Activated naive CD4-positive, alpha-beta T cell treated with anti-CD3 and anti-CD28 coated beads, Interleukin-2, amount 50 U/mL, for 16 hours (primary cell): ENCODE data around the gene CMIP.

Source experiments
- DNase-seq: peaks from one replicate; pipeline ENCODE4 v3.0.0-alpha.2; 2020

The CMIP gene

DNA sequence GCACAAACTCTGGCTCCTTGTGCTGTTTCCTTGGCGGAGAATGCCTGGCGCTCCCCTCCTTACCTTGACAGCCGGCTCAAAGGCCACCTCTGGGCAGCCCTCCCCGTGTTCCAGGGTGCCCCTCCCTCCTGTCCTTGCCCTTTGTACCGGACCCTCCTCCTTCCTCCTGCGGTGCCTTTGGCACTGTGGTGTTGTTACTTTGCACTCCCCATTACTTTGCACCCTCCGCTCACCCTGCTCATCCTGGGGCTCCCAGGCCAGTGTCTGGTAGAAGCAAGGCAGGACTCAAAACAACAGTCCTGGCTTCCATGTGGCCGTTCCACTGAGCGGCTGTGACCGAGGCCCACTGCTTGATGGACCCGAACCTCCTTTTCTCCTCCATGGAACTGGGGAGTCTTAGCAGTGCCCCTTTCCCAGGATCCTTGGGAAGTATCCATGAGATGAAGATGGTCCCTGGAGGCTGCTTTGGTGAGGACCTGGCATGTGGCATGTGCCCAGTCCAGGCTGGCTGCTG, 147.8 kb downstream of the CMIP start:
- DNase-seq = no peak

DNA sequence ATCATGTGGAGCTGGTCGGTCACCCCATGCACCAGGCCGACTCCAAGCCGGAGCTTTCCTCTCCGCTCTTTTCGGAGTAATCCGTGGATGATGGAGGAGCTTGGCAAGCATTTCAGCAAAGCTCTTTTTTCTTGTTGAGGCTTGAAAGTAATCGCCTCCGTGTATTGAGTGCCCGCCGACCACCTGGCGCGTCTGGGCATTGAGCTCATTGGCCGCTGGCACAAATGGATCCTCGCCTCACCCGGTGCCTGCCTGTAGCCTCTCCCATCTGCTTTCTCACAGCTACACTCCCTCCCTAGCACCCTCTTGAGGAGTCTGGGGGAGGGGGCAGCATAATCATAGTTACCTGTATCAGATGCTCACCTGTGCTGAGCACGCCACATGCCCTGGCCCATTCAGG, 148.9 kb downstream of the CMIP start:
- DNase-seq = no peak

DNA sequence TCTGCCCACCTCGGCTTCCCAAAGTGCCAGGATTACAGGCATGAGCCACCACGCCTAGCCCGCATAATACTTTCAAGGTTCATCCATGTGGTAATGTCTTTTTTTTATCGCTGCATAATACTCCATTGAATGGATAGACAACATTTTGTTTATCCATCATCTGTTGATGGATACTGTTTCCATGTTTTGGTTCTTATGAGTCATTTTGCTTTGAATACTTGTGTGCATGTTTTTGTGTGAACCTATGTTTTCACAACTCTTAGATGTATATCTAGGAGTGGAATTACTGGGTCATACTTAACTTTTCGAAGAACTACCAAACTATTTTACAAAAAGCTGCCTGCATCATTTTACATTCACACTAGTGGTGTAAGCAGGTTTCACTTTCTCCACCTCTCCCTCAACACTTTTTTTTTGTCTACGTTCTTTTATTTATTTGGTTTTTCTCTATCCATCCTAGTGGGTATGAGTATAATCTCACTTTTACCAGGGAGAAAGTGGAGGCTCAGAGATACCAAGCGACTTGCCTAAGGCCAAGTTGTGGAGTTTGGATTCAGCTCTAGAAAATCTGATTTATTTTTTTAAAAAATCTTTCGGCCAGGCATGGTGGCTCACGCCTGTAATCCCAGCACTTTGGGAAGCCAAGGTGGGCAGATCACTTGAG, 151.2 kb downstream of the CMIP start:
- DNase-seq = no peak

DNA sequence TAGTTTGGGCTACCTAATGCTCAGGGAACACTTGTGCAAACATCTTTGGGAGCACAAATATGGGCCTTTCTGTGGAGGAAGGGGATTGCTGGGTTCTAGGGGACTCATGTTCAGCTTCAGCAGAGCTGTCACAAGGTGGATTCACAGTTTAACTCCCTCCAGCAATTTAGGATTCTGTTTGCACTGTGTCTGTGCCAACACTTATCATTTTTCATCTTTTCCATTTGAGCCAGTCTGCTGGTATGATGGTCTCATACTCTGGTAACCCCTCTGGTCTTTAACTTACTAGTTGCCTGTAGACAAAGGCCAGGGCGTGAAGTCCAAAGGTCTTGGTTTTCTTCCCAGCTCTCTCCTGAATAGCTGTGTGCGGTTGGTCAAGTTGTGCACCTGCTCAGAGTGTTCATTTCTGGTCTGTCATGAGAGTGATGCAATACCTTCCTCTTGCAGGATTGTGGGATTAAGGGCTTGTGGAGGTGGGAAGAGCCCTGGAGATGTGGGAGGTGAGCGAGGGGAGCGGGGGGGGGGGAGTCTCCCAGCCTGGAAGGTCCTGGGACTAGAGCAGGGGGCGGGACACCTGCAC, 152.6 kb downstream of the CMIP start:
- no peak for DNase-seq

DNA sequence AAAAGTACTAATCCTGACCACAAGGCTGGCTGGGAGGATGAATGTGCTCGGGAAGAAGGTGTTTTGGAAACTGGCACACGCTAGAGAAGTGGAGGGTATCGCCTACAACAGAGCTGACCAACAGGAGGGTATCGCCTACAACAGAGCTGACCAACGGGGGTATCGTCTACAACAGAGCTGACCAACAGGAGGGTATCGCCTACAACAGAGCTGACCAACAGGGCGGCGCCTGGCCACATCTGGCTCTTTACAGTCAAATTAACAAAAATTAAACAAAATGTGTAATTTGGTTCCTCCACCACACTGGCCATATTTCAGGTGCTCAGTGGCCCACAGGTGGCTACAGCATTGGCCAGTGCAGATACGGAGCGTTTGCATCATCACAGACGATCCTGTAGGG, 153.5 kb downstream of the CMIP start:
- no peak for DNase-seq

DNA sequence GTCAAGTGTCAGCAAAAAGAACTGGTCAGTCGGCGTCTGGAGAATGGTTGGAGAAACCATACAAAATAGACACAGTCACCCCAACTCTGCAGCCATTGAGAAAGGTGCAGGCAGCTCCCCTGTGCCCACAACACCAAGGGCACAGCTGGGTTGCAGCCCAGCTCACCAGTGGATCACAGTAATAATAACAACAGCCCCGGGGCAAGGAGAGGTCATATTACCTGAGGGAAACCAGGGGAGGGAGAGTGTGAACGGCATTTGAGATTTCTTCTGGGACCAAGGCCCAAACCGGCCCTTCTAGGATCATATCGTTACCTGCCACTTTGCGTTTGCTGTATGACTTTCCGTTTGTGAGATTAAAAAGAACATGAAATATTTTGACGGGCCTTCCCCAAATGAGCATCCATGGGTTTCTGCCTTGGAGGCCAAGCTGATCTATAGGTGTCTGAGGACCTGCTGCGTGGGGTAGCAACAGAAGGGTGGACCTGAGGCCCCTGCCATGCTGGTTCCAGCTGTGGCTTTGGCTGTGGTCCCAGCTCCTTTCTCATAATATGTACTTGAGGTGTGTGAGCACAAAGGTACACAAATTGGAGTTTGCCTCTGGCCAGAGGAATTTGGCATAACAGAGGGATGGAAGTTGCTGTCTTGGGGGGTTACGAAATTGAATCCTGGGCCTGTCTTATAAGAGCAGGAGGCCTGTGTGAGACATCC, 154.6 kb downstream of the CMIP start:
- DNase-seq = no peak

DNA sequence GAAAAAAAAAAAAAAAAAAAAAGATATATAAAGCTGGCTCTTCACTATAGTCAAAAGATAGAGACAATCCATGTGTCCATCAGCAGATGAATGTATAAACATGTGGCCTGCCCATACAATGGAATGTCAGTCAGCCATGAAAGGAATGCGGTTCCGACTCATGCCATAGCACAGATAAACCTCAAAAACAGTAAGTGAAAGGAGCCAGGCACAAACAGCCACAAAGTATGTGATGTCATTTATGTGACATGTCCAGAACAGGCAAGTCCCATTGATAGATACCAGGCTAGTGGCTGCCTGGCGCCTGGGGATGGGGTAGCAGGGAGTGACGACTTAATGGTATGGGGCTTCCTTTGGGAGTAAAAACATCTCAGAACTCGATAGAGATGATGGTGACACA, 155.7 kb downstream of the CMIP start:
- DNase-seq = no peak

DNA sequence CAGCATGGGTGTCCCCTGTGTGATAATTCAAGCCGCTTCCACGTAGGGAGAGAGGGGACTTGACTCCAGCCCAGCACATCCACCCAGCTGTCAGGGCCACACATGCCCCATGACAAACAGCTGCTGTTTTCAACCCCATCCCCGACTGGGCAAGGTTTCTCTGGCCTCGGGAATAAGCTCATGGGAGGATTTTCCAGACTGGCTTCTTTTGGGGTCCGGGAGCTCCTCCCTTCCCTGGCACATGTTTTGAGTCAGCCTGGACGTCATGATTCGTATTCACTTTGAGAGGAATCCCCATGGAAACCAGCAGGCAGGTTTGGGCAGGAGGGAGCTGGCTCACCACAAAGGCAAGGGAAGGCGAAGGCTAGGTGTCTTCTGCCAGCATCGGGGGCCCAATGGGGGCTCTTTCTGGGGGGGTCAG, 156.4 kb downstream of the CMIP start:
- no peak for DNase-seq

DNA sequence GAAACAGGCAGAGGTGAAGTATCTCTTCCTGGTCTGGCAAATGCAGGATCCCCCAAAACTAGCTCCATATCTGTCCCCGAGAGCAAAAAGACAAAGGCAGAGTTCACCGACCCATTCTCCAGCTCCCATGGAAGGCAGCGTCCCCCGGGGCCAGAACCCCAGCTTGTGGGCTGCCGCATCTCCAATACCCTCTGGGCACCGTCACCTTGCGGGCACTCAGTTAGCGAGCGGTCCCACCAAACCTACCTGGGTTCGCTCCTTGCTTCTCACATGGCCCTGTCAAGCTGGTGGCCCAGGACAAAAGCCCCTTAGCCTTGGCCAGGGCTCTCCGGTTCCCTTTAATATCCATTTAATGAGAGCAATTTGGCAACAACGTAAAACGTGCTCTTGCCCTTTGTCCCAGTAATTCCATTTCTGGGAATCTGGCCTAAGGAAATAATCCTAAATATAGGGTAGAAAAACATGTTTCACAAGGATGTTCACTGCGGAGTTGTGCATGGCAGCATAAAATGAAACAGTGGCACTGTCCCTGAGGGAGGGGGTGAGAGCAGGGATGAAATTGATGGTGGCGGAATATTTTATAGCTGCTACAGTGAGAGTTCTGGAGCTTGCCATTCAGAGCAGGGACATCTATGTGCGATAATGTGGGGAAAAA, 157.1 kb downstream of the CMIP start:
- no peak for DNase-seq

DNA sequence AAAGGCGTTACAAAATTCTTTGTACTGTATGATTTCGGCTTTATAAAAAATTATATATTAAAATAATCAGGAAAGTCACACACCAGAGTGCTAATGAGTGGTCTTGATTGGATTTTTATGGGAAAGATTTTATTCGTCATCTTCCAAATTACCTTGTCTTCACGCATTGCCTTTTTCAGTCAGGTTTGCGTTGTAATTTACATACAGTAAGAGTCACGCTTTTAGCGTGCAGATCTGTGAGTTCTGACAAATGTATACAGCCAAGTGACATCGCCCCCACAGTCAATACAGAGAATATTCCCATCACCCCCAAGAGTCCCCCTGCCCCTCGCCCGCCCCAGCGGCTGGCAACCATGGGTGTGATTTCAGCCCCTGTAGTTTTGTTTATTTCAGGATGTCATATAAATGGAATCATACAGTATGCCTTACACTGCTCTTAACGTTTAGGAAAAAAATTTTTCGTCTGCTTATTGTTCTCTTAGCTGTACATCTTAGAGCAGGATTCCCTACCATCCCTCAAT, 157.7 kb downstream of the CMIP start:
- no peak for DNase-seq

DNA sequence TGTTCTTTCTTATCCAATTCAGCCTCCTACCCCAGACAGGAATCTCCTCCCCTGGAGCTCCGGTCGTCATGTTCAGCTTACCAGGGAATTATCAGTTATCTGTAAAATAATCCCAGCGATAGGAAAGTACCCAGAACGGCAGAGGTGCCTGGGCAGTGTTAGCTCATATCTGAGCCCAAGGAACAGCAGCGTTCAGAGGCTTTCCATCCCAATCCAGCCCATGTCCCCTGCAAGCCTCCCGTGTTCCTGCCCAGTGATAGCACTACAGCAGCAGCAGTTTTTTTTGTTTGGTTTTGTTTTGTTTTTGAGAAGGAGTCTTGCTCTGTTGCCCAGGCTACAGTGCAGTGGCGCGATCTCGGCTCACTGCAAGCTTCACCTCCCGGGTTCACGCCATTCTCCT, 158.2 kb downstream of the CMIP start:
- DNase-seq = no peak

DNA sequence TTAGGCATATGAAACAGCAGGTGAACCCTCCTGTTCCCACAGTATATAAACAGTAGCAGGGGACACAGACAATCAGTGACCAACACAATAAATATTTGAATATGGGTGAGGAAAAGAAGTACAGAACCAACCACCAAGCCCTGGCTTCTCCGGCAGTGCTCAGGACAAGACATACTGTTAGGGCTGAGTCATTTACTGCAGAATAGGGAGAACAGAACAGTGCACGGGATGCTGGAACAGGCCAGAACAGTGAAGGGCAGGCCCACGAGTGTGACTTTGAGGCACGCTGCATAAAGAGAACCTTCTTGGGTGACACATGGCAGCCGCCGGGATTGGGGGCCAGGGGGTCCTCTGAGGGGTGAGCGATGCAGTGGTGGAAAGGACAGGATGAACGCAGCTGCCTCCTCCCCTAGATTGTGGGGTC, 160.4 kb downstream of the CMIP start:
- DNase-seq = no peak

DNA sequence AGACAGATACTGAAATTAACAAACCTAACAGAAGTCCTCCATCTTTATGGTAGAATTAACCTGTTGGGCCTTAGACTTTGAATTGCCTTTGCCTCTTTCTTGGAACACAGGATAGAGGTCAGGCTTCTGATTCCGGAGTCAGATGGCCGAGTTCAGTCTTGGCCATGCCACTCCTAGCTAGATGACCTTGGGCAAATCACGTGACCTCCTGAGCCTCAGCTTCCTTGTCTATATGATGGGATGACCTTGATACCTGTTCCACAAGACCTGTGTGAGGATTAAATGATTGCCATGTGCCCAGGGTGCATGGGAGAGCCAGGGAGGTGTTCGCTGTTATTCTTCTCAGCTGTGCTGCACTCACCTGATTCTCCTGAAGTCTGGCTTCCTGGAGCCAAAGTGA, 161.4 kb downstream of the CMIP start:
- no peak for DNase-seq

DNA sequence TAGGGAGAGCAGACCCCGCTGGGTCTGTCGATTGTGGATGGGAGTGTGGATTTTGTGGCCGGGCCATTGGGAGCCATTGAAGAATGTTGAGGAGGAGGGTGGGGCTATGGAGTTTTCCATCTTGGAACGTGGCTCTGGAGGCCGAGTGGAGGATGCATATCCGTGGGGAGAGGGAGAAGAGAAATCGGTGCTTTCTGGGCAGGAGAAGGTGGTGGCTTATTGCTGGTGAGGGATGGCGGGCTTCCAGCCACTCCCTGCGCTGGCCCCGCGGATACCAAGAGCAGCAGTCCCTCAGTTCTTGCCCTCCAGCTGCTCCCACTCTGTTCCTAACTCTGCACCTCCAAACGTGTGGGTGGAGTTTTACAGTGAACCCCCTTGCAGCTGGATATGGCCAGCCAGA, 162.4 kb downstream of the CMIP start:
- no peak for DNase-seq

DNA sequence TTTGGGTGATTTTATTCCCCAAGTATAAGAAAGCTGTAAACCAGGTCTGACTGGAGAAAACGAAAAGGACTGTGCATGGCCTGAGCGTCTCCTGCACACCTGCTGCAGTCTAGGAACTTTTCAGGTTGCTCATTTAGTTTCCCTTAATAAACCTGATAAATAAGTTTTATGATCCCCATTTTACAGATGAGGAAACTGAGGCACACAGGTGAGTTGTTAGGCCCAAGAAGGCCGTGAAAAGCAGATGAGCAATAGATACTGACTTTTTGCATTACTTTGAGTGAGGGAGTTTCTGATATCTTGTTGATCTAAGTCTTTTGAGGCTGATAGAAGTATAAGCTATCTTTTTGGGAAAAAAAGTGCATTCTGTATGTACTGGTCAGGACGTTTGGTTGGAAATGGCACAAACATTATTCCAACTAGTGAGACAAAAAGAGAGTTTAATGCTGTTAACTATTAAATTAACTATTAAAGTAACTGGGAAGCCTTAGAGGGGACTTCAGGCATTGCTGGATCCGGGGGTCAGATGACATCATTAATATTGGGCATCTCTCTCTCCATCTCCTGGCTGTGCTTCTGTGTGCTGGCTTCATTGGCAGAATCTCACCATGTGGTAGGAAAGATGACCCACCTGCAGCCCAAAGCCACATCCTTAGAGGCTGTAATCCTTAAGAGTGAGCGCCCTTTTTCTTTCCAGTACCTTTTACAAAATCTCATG, 163.4 kb downstream of the CMIP start:
- no peak for DNase-seq

DNA sequence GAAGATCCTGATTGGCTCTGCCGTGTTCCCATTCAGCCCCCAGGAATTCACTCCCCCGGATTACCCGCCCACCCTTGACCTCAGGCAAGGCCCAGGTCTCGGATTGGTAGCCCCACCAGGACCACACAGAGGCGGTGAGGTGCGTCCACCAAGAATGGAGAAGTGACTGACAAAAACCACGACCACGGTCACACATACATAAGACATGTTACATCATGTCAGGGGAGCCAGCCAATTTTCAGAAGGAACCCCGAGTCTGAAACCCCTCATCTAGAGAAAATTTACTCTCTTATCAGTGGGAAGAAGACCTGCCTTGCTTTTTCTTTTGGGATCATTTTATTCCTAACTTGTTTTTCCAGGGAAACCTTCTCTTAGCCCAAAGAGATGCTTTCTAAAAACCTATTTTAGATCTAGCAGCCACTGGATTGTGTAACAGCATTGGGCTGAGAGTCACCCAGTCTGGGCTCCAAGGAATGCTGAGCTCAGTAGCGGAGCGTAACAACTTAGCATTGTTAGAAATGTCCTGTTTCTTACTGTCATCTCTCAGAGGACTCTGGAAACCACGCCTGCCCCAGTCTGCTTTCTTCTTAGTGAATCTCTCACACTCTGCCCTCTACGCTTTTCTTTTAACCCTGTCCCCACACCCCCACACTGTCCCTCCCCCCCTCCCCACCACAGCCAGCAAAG, 164.1 kb downstream of the CMIP start:
- no peak for DNase-seq

DNA sequence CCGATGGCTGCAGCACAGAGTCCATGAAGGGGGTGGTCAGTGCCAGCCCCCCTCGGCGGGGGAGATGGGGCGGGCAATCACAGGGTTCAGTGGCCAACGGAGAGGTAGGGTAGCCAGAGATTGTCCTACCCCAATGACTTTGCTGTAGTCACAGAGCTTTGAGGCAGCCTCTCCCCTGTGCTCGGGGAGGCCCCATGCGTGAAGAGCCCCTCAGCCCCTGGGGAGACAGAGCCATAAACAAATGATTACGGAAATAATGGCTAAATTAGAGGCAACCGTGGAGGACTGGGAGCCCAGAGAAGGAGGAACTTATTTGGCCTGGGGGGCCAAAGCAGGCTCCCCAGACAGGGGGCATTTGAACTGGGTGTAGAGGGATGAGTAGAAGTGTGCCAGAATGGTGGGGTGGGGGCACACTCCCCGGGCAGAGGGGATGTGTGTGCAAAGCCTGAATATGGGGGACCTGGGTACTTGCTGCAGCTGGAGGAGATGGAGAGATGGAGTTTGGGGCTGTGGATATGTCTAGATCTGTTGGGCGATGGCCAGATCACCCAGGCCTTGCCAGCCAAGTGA, 164.8 kb downstream of the CMIP start:
- no peak for DNase-seq

DNA sequence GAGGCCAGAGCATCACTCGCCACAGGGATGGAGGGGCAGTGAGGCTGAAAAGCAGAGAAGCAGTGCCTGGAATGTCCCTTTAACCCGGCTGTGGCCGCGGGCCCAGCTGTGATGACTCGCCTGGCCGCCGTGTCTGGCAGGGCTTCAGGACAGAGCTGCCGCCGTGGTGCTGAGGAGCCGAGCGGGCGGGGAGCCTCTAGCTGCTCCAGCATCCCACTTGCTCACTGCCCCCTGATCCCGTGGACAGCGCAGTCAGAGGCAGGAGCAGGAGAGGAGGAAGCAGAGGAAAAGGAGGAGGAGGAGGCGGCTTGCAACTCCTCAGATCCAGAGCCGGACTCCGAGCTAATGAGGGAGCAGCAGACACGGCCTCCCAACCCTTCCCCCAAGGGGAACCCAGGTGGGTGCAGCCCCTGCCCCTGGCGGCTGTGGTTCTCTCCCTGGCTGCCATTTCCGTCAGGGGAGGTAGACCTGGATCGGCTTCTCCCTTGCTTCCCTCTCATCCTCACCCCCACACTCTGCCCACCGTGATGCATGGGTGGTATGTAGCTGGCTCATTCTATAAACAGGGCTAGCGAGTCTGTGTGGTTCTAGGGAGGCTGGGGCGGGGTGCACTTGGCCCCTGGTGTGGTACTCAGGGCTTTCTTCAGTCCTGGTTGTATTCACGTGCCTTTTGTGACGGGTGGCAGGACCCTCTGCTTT, 165.7 kb downstream of the CMIP start:
- DNase-seq = no peak

DNA sequence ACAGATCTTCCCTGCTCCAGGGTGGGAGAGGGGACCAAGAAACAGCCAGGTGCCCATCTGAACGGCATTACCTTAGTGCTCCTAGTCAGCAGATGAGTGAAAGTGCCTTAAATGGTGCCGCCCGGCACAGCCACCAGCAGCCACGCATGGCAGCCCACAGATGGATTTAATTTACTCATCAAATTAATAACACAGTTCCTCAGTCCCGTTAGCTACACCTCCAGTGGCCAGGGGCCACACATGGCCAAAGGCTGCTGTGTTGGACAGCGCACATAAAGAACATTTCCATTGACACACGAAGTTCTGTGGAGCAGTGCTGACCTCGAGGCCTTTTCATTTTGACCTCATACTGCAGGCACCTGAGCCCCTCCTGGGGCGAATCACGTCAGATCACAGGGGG, 166.3 kb downstream of the CMIP start:
- DNase-seq = no peak

DNA sequence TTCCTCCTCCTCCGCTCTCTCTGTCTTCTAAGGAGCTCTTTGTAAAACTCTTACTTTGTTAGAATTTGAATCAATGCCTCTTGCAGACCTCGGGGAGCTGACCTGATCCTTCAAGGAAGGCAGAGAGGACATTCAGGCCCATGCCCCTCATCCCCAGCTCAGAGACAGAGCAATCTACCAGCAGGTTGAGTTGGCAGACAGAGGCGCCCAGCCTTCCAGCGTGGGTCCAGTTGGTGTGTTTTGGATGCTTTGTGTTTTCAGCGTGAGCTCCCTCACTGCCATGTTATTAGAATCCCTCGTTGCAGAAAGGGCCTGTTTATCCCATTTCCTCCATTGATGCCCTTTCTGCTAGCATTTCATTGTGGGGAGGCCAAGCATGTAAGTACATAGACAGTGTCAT, 167.1 kb downstream of the CMIP start:
- DNase-seq = no peak
